Testis (tissue), 3 donors: Measurements from ENCODE around the gene PLCD3. TPM values are rescaled to one million over a fixed set of nuclear protein-coding genes. Genes with fewer than 3 reads are reported as not detected.

ENCODE experiments used
- DNase-seq: peaks from one replicate; pipeline ENCODE4 v3.0.0-alpha.2; 2019
- H3K27ac ChIP-seq, 2 donors: fragments of 200-600 bp; sonication (generic); one replicate each; pipeline ENCODE4 v1.5.1; 2019
- H3K27me3 ChIP-seq: fragments of 200-600 bp; sonication (generic); one replicate; pipeline ENCODE4 v1.5.1; 2019
- H3K36me3 ChIP-seq: fragments of 200-600 bp; sonication (generic); one replicate; pipeline ENCODE4 v1.5.1; 2017; ENCODE audit warnings: low read depth; ENCODE audit errors: missing control alignments
- H3K4me1 ChIP-seq: fragments of 200-600 bp; sonication (generic); one replicate; pipeline ENCODE4 v1.5.1; 2019
- H3K4me3 ChIP-seq, 2 donors: fragments of 200-600 bp; sonication (generic); one replicate each; pipeline ENCODE4 v1.5.1; 2017 to 2019
- H3K9me3 ChIP-seq: fragments of 200-600 bp; sonication (generic); one replicate; pipeline ENCODE4 v1.5.1; 2017
- POLR2A ChIP-seq: fragments of 450-650 bp; IDR thresholded peaks from one replicate; pipeline ENCODE4 v1.6.1; 2017; ENCODE audit warnings: antibody characterized with exemption, mild to moderate bottlenecking, moderate library complexity
- WGBS, 2 donors: methylation state at CpG; one replicate each; pipeline ENCODE4 v1.1.5; 2018; 5-methylcytosine and 5-hydroxymethylcytosine counted together
- intact Hi-C: fragments of 100-400 bp; cut with DNase I; formaldehyde crosslinking; loops from one replicate; pipeline ENCODE4 v1.15.1; 2023; ENCODE audit warnings: low total_unique reads
- polyA plus RNA-seq: library from polyadenylated mRNA; stranded (reverse); fragments of 350-450 nt; fragmentation: Illumina TruSeq; extraction: RNeasy Lipid Tissue Mini Kit (QIAGEN cat#74804); gene quantifications from one replicate; pipeline ENCODE4 v1.2.3, GENCODE V29; 2014; ENCODE audit warnings: low read depth, low replicate concordance; ENCODE audit not compliant: insufficient read depth
- total RNA-seq, 2 donors: library from RNA; depleted of rRNA; stranded (reverse); fragments of >200 nt; gene quantifications; one replicate each; pipeline ENCODE4 v1.2.3, GENCODE V29; 2016
- TF ChIP-seq, protein P1 (sequence below), 3 experiments: fragments of 450-650 bp in 2 of 3; fragments of 200-600 bp in 1 of 3; sonication (generic) in 1 of 3; IDR thresholded peaks; one replicate each; pipeline ENCODE4 v1.5.1; 2016 to 2019; ENCODE audit warnings: antibody characterized with exemption in 3 of 3, mild to moderate bottlenecking in 2 of 3, moderate library complexity in 1 of 3

The PLCD3 gene
- total and polyA plus RNA-seq, 3 donors from 2014 or later, result 62.2 to 106 (median 86.3) TPM

DNA sequence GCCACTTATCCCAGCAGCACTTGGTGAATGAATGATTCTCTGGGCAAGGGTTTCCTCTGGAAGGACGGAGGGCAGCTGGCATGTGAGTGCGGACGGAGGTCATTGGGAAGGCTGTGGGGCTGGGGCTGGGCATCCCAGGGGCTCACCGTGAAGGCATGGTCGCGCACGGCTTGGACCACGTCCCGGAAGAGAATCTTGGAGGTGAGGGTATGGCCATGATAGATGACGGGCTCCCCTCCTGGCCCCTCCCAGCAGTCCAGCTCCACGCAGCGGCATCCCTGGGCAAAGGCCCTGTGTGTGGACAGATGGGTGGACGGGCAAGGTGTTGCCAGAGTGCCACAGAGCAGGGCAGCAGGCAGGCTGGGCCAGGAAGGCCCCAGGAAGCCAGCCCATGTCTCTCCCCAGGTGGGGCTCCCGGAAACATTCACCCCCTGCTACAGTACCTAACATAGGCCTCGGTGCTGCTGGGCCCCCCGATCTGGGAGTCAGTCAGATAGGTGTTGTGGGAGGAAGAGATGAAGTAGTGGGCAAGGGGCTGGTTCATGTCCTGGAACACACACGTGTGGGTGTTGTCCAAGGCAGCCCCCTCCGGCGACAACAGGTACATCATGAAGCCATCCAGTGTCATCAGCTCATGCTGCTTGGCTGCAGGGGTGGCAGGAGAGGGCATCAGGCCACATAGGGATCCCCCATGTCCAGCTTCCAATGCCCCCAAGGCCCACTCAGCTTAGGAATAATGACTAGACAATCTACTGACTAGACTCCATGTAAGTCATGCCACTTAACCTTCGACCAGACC is 14.3 kb downstream of the PLCD3 start:
- Histone ChIP-seq H3K27me3 (no peaks in the 10 kb centered on the region), H3K27ac (no peak overlapping the region), H3K9me3 (no peaks in the 10 kb centered on the region), H3K36me3 (no peaks in the 10 kb centered on the region), H3K4me1 (peaks cover 15% of the 10 kb centered on the region), H3K4me3 (no peak overlapping the region)
- 93 to 98% methylated on average over 8 to 20 of the region's 20 CpGs for WGBS, 2 donors
- DNase-seq, result no peak
- TF ChIP-seq, protein P1, sequence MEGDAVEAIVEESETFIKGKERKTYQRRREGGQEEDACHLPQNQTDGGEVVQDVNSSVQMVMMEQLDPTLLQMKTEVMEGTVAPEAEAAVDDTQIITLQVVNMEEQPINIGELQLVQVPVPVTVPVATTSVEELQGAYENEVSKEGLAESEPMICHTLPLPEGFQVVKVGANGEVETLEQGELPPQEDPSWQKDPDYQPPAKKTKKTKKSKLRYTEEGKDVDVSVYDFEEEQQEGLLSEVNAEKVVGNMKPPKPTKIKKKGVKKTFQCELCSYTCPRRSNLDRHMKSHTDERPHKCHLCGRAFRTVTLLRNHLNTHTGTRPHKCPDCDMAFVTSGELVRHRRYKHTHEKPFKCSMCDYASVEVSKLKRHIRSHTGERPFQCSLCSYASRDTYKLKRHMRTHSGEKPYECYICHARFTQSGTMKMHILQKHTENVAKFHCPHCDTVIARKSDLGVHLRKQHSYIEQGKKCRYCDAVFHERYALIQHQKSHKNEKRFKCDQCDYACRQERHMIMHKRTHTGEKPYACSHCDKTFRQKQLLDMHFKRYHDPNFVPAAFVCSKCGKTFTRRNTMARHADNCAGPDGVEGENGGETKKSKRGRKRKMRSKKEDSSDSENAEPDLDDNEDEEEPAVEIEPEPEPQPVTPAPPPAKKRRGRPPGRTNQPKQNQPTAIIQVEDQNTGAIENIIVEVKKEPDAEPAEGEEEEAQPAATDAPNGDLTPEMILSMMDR (IDR thresholded peaks at IDR 0.05), result no peak
- intact Hi-C loops, result no loop called here

DNA sequence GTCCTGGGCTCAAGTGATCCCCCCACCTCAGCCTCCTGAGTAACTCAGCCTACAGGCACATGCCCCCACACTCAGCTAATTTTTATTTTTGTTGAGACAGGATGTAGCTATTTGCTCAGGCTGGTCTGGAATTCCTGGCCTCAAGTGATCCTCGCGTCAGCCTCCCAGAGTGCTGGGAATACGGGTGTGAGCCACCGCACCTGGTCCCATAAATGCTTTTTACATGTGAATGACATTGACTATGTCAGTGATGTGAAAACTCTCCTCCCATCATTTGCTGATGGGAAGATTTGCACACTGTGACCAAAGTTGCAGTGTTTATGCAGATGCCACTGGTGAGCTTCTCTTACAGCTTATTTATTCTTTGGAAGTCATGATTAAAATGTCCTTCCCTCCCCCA is 15.0 kb downstream of the PLCD3 start:
- peaks cover 11% of the 10 kb centered on the region for H3K4me1 ChIP-seq
- DNase-seq, result no peak
- H3K27me3 ChIP-seq, result no peaks in the 10 kb centered on the region
- 96 to 100% methylated on average over 4 of the region's 4 CpGs for WGBS, 2 donors
- no peaks in the 10 kb centered on the region for H3K9me3 ChIP-seq
- intact Hi-C loops, result no loop called here
- no peak overlapping the region for H3K4me3 ChIP-seq
- TF ChIP-seq, protein P1 (IDR thresholded peaks at IDR 0.05), result no peak
- no peak for TF ChIP-seq POLR2A
- no peak overlapping the region for H3K27ac ChIP-seq
- H3K36me3 ChIP-seq, result no peaks in the 10 kb centered on the region

DNA sequence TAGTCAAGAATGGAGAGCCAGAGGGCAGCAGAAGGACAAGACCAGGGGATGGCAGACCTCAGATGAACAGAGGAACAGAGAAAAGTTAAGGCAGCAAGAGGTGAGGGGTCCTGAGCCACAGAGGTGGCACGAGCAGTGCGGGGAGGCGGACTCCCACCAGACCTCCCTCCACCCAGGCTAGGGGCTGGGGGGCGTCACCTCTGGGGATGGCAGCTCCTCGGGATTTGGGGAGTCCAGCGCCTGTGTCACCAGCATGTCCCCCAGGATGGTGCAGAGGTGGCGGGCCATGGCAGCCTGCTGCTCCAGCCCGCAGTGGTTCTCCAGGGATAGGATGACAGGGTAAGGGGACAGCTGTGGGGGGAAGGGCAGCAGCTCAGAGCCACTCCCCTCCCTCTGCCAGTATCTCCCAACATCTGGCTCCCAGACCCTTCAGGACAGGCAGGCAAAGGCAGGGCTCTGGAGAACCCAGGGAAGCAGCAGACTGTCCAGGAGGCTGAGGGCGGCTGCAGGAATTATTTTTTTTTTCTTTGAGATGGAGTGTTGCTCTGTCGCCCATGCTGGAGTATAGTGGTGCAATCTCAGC is 15.8 kb downstream of the PLCD3 start:
- no peak for DNase-seq
- Histone ChIP-seq H3K4me3 (no peak overlapping the region), H3K36me3 (no peaks in the 10 kb centered on the region)

DNA sequence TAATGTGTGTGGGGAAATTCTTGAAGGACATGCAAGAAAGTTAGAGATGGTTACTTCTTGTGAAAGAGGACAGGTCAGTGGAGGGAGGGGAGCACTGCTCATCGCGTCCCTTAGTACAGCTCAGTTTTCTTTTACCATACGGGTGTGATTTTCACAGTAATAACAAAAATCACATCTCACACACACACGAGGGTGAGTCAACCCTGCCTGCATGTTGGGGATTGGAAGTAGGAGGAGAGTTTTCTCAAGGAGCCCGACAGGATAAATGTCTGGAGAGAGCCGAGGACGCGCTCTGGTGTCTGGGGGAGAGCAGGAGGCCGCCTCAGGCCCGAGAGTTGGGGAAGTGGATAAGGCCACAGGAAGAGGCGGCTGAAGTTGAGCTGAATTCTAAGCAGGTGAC is 16.4 kb downstream of the PLCD3 start:
- Histone ChIP-seq H3K4me1 (peaks cover 17% of the 10 kb centered on the region), H3K27me3 (no peaks in the 10 kb centered on the region), H3K9me3 (no peaks in the 10 kb centered on the region), H3K4me3 (no peak overlapping the region), H3K36me3 (no peaks in the 10 kb centered on the region), H3K27ac (no peak overlapping the region)
- WGBS, 2 donors, result 88 to 91% methylated on average over 11 of the region's 11 CpGs
- TF ChIP-seq, protein P1 (IDR thresholded peaks at IDR 0.05), result no peak
- TF ChIP-seq POLR2A, result no peak
- intact Hi-C loops, result no loop called here
- no peak for DNase-seq

More for the DNA sequence above, 15.8 kb downstream of the PLCD3 start:
- intact Hi-C loops, result no loop called here
- Histone ChIP-seq H3K27ac (no peak overlapping the region), H3K4me1 (peaks cover 11% of the 10 kb centered on the region), H3K9me3 (no peaks in the 10 kb centered on the region), H3K27me3 (no peaks in the 10 kb centered on the region)
- TF ChIP-seq, protein P1 (IDR thresholded peaks at IDR 0.05), result no peak
- TF ChIP-seq POLR2A, result no peak
- 94 to 97% methylated on average over 10 of the region's 10 CpGs for WGBS, 2 donors
